HG03571 (cell line): ENCODE measurements around the gene ZNF554.
"Not testable (repeated sequence)": the region's sequence is repeated elsewhere in the genome, so short reads cannot be mapped to it uniquely, and the experiment has no call there.

Experiments used
- ATAC-seq: cut with Tn5 transposase; IDR thresholded peaks from one replicate; pipeline ENCODE4 v1.9.1; 2021; ENCODE audit not compliant: unreplicated experiment

ZNF554 gene

GRCh38 chr19:2790557-2791271 lies 29.0 kb upstream of the ZNF554 start:
- ATAC-seq = no peak

GRCh38 chr19:2791440-2791839 lies 28.2 kb upstream of the ZNF554 start:
- no peak for ATAC-seq

GRCh38 chr19:2791876-2792275 lies 27.8 kb upstream of the ZNF554 start:
- ATAC-seq = no peak

GRCh38 chr19:2792666-2793065 lies 27.0 kb upstream of the ZNF554 start:
- ATAC-seq = not testable (repeated sequence)

GRCh38 chr19:2793126-2793525 lies 26.5 kb upstream of the ZNF554 start:
- no peak for ATAC-seq

GRCh38 chr19:2793577-2793976 lies 26.1 kb upstream of the ZNF554 start:
- no peak for ATAC-seq

GRCh38 chr19:2795827-2796658 lies 23.6 kb upstream of the ZNF554 start:
- ATAC-seq = no peak

GRCh38 chr19:2796659-2797266 lies 22.9 kb upstream of the ZNF554 start:
- no peak for ATAC-seq

GRCh38 chr19:2797280-2797679 lies 22.4 kb upstream of the ZNF554 start:
- ATAC-seq = no peak

- ATAC-seq = no peak
Observed at GRCh38 chr19:2798158-2798685, 21.4 kb upstream of the ZNF554 start.

GRCh38 chr19:2798733-2799132 lies 20.9 kb upstream of the ZNF554 start:
- no peak for ATAC-seq

- ATAC-seq = no peak
Observed at GRCh38 chr19:2799273-2800020, 20.2 kb upstream of the ZNF554 start.

- no peak for ATAC-seq
Observed at GRCh38 chr19:2800506-2800905, 19.2 kb upstream of the ZNF554 start.

GRCh38 chr19:2802826-2803225 lies 16.8 kb upstream of the ZNF554 start:
- no peak for ATAC-seq

- ATAC-seq = no peak
Observed at GRCh38 chr19:2803486-2804155, 16.0 kb upstream of the ZNF554 start.

- no peak for ATAC-seq
Observed at GRCh38 chr19:2804156-2805004, 15.3 kb upstream of the ZNF554 start.

- no peak for ATAC-seq
Observed at GRCh38 chr19:2805261-2805900, 14.3 kb upstream of the ZNF554 start.

GRCh38 chr19:2805991-2806649 lies 13.5 kb upstream of the ZNF554 start:
- ATAC-seq = no peak
